PC-9 (cell line): ENCODE data around the gene VPS9D1. TPM values are rescaled to one million over a fixed set of nuclear protein-coding genes. Genes with fewer than 3 reads are reported as not detected.

Experiments
- BruUV-seq: library from RNA; stranded (reverse); fragments of 400-500 nt; replicated peaks from 2 replicates; lab custom pipeline; 2021; lab: Mats Ljungman, UMichigan
- CTCF ChIA-PET: fragments of 300-600 bp; sonication (Branson Sonifier 250); formaldehyde crosslinking; loops from one replicate; lab custom pipeline; 2022; ENCODE audit warnings: antibody characterized with exemption; lab: Charles Lee
- POLR2A ChIA-PET: fragments of 300-600 bp; sonication (Branson Sonifier 250); formaldehyde crosslinking; loops from one replicate; lab custom pipeline; 2022; ENCODE audit warnings: antibody characterized with exemption; ENCODE audit not compliant: unreplicated experiment; lab: Charles Lee
- DNase-seq, 2 experiments: peaks; one replicate each; pipeline versions ENCODE4 v3.0.0 to v3.0.0-alpha.2; 2015 to 2022; ENCODE audit warnings: mixed read lengths in 1 of 2
- H2AFZ ChIP-seq: fragments of 200-600 bp; sonication (generic); 2 replicates; pipeline ENCODE4 v1.8.1; 2017; ENCODE audit warnings: antibody characterized with exemption
- H3F3A ChIP-seq: fragments of 200-600 bp; sonication (generic); 2 replicates; pipeline ENCODE4 v1.8.1; 2017; ENCODE audit warnings: antibody characterized with exemption, mild to moderate bottlenecking, low read depth; ENCODE audit not compliant: insufficient read depth
- H3K27ac ChIP-seq: fragments of 200-600 bp; sonication (generic); 2 replicates; pipeline ENCODE4 v1.6.1; 2016; ENCODE audit warnings: mixed run types
- H3K27me3 ChIP-seq: fragments of 200-600 bp; sonication (generic); 2 replicates; pipeline ENCODE4 v1.6.1; 2016; ENCODE audit warnings: low read depth, mixed run types; ENCODE audit not compliant: insufficient read depth
- H3K36me3 ChIP-seq: fragments of 200-600 bp; sonication (generic); 2 replicates; pipeline ENCODE4 v1.6.1; 2016; ENCODE audit warnings: low read depth, mixed run types
- H3K4me1 ChIP-seq: fragments of 200-600 bp; sonication (generic); replicated peaks from 2 replicates; pipeline ENCODE4 v1.6.1; 2016; ENCODE audit warnings: mixed run types; ENCODE audit not compliant: insufficient read depth
- H3K4me2 ChIP-seq: fragments of 200-600 bp; sonication (generic); 2 replicates; pipeline ENCODE4 v1.6.1; 2017; ENCODE audit warnings: mixed run types
- H3K4me3 ChIP-seq: fragments of 200-600 bp; sonication (generic); 2 replicates; pipeline ENCODE4 v1.6.1; 2016; ENCODE audit warnings: mixed run types
- H3K79me2 ChIP-seq: fragments of 200-600 bp; sonication (generic); 2 replicates; pipeline ENCODE4 v1.6.1; 2017; ENCODE audit warnings: low read depth, mixed run types
- H3K9me2 ChIP-seq: fragments of 200-600 bp; sonication (generic); 2 replicates; pipeline ENCODE4 v1.8.1; 2017; ENCODE audit warnings: mild to moderate bottlenecking; ENCODE audit not compliant: insufficient read depth
- H3K9me3 ChIP-seq: fragments of 200-600 bp; sonication (generic); 2 replicates; pipeline ENCODE4 v1.8.1; 2016; ENCODE audit warnings: low read depth; ENCODE audit not compliant: insufficient read depth
- H4K20me1 ChIP-seq: fragments of 200-600 bp; sonication (generic); 2 replicates; pipeline ENCODE4 v1.8.1; 2017; ENCODE audit not compliant: insufficient read depth
- CTCF ChIP-seq: fragments of 200-600 bp; sonication (generic); conservative IDR thresholded peaks from 2 replicates; pipeline ENCODE4 v1.6.1; 2017; ENCODE audit warnings: mixed run types, antibody characterized with exemption, mild to moderate bottlenecking, moderate library complexity
- EZH2 ChIP-seq: fragments of 200-600 bp; sonication (generic); IDR thresholded peaks from 2 replicates; pipeline ENCODE4 v1.8.0; 2017; ENCODE audit warnings: antibody characterized with exemption, low read depth
- intact Hi-C: fragments of 100-400 bp; cut with micrococcal nuclease; formaldehyde crosslinking; loops from one replicate; pipeline ENCODE4 v1.10.0; 2022; ENCODE audit not compliant: unreplicated experiment
- total RNA-seq: library from RNA; stranded (reverse); gene quantifications from 2 replicates; pipeline ENCODE4 v1.2.3, GENCODE V29; 2021

VPS9D1 gene
- total RNA-seq, 1 experiment from 2014 or later: 15.2 TPM

DNA sequence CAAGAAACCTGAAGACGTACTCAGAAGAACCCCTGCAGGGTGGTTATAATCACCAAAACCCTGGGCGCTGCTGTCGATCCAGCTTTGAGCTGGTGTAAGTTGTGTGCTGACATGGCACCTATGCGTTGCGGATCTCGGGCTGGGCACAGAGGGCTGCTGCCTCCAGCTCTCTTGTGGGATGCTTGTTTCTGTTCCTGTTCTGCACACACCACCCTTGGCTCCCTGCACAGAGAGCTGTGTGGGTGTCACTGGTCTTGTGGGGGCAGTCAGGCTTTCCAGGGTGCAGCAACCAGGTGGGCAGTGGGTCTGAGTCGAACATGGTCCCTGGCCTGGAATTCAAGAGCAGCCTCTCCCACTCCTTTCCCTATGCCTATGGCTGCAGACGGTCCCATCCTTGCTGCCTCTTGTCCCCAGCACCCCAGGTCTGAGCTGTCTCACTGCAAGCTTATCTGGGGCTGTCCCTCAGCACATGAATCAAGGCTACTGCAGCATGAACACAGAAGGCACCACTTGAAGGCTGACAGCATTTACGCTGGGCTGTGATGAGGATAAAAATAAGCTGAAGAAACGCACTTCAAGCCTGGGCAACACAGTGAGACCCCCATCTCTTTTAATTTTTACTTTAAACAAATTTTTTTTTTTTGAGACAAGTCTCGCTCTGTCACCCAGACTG lies 20.8 kb upstream of the VPS9D1 start:
- no peak overlapping the region for H3K27ac ChIP-seq
- no peaks in the 10 kb centered on the region for H3K9me2 ChIP-seq
- intact Hi-C loops: no loop called here
- CTCF ChIA-PET: no interaction called here
- no peaks in the 10 kb centered on the region for H3K9me3 ChIP-seq
- H4K20me1 ChIP-seq: peaks cover 11% of the 10 kb centered on the region; the same call in 1 of the 2 replicates
- H3K4me2 ChIP-seq: no peak overlapping the region
- H3F3A ChIP-seq: peaks cover 22% of the 10 kb centered on the region
- BruUV-seq: no TSS peak
- no peak overlapping the region for H3K4me3 ChIP-seq
- DNase-seq: no peak
- H2AFZ ChIP-seq: no peak overlapping the region
- TF ChIP-seq CTCF: no peak
- no peak for TF ChIP-seq EZH2
- POLR2A ChIA-PET: interaction anchor here (0.5 kb wide), 1 partner anchor 166 kb away, joined by 11 read pairs; no protein-coding TSS in a partner anchor
- H3K4me1 ChIP-seq: no peaks in the 10 kb centered on the region
- H3K79me2 ChIP-seq: no peaks in the 10 kb centered on the region
- peaks cover 12% of the 10 kb centered on the region; the same call in 1 of the 2 replicates for H3K36me3 ChIP-seq
- no peaks in the 10 kb centered on the region for H3K27me3 ChIP-seq

DNA sequence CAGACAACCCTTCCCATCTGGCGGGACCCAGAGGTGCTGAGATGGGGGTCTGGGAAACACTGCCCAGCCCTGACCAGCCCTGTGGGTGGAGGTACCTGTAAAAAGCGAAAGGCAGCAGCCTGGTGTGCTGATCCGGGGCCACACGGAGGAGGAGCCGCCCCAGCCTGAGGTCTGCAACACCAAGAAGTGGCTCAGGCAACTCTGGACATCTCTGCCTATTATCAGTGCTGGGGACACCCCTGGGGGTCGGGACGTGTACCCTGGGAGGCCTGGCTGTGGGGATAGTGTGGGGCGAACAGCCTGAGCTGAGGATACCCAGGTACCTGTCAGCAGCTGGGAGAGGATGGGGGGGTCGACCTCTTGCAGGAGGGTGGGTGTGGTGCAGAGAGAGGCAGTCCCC lies 18.7 kb upstream of the VPS9D1 start:
- POLR2A ChIA-PET: no interaction called here
- no peak for DNase-seq
- Histone ChIP-seq H3K79me2 (no peaks in the 10 kb centered on the region), H3K4me1 (no peaks in the 10 kb centered on the region), H3K27me3 (no peaks in the 10 kb centered on the region), H2AFZ (no peak overlapping the region), H3K9me2 (no peaks in the 10 kb centered on the region), H3K9me3 (no peaks in the 10 kb centered on the region), H3K27ac (no peak overlapping the region), H3K4me2 (no peak overlapping the region), H3K4me3 (no peak overlapping the region), H3F3A (peaks cover 22% of the 10 kb centered on the region), H4K20me1 (peaks cover 11% of the 10 kb centered on the region; the same call in 1 of the 2 replicates), H3K36me3 (peaks cover 12% of the 10 kb centered on the region; the same call in 1 of the 2 replicates)
- TF ChIP-seq EZH2 (no peak), CTCF (no peak)
- no TSS peak for BruUV-seq
- intact Hi-C loops: no loop called here
- CTCF ChIA-PET: no interaction called here

GRCh38 chr16:89738538-89739317 lies 18.0 kb upstream of the VPS9D1 start:
- peaks cover 11% of the 10 kb centered on the region; the same call in 1 of the 2 replicates for H4K20me1 ChIP-seq
- ChIA-PET POLR2A (no interaction called here), CTCF (no interaction called here)
- peaks cover 17% of the 10 kb centered on the region for H3F3A ChIP-seq
- no peak overlapping the region for H2AFZ ChIP-seq
- no TSS peak for BruUV-seq
- H3K27me3 ChIP-seq: no peaks in the 10 kb centered on the region
- H3K36me3 ChIP-seq: peaks cover 12% of the 10 kb centered on the region; the same call in 1 of the 2 replicates
- DNase-seq: no peak
- intact Hi-C loops: no loop called here
- H3K4me1 ChIP-seq: no peaks in the 10 kb centered on the region
- no peak overlapping the region for H3K4me2 ChIP-seq
- no peaks in the 10 kb centered on the region for H3K9me3 ChIP-seq
- H3K9me2 ChIP-seq: no peaks in the 10 kb centered on the region
- H3K4me3 ChIP-seq: no peak overlapping the region
- H3K79me2 ChIP-seq: no peaks in the 10 kb centered on the region
- TF ChIP-seq EZH2: no peak
- no peak for TF ChIP-seq CTCF
- no peak overlapping the region for H3K27ac ChIP-seq
